Islet precursor cell (in vitro differentiated cells): Measurements from ENCODE around the gene GTF2A1.

Experiments used
- DNase-seq: peaks from one replicate; pipeline ENCODE4 v3.0.0-alpha.2; 2018

Gene GTF2A1

DNA sequence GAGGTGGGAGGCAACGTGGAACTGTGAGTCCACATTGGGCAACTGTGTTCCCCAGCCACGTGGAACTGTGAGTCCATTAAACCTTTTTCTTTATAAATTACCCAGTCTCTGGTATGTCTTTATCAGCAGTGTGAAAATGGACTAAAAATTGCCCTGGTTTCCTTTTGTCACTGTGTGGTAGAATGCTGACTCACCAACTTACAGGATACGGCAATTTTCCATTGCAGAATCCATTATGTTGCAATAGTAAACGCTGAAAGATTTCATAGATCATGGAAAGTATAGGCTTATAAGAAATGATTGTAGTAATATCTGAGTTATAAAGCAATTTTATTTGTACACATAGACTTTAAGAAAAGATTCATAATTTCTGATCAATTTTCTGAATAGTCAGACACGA is 93.0 kb downstream of the GTF2A1 start:
- no peak for DNase-seq

DNA sequence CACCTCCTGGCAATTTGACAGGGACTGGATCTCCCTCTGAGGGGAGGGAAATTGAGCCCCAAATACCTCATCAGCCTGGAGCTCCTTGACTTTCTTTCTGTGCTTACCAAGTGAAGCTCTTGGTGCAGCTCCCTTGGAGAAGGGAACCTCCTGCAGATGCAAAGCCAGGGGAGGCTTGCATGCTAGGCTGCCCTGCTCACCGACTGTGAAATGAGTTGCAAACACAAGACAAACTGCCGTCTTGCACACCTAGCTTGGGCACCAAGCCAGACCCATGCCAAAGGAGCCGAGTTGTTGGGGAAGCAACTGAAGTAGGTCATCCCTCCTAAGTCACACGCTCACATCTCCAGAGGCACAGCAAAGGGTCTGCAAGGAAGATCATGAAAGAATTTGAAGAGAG is 95.2 kb downstream of the GTF2A1 start:
- no peak for DNase-seq
